Smooth muscle cell of the brain vasculature (primary cell): ENCODE measurements around the gene MLEC.

ENCODE experiments used
- DNase-seq: peaks from one replicate; pipeline ENCODE4 v3.0.0-alpha.2; 2012; ENCODE audit warnings: low read depth, low spot score

Gene MLEC, protein sequence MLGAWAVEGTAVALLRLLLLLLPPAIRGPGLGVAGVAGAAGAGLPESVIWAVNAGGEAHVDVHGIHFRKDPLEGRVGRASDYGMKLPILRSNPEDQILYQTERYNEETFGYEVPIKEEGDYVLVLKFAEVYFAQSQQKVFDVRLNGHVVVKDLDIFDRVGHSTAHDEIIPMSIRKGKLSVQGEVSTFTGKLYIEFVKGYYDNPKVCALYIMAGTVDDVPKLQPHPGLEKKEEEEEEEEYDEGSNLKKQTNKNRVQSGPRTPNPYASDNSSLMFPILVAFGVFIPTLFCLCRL

DNA sequence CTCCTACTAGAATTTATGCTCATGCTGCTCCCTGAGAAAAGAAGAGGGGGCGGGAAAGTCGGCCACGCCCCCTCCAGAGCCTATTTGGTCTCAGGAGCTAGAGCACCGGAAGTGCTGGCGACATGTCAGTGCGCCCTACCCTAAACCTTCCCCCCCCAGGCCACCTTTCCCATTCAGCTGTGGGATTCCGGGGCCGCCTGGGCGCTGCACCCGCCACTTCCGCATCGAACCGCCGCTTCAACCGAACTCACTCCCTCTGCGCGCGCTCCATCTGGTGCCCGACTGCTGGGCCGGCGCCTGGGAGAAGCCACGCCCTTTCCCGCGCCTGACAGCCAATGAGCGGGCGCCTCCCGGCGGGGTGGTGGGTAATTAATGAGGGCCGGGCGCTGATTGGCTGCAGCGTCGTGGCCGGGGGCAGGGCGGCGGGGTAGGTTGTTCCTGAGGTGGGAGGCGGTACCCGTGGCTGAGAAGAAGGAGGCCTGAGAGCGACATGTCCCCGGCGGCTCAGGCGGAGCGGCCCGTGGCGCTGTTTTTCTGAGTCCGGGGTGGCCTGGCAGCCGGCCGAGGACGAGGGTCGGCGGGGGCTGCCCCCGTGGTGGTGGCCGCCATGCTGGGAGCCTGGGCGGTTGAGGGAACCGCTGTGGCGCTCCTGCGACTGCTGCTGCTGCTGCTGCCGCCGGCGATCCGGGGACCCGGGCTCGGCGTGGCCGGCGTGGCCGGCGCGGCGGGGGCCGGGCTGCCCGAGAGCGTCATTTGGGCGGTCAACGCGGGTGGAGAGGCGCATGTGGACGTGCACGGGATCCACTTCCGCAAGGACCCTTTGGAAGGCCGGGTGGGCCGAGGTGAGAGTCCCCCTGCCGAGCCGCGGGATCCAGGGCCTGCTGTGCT, at the start of gene MLEC:
Gene MLEC (plus strand): TSS at position 460 of the 888 bp plus-strand sequence. CDS start 148 bp downstream, at position 608.
- DNase-seq = peak; percentile 94

DNA sequence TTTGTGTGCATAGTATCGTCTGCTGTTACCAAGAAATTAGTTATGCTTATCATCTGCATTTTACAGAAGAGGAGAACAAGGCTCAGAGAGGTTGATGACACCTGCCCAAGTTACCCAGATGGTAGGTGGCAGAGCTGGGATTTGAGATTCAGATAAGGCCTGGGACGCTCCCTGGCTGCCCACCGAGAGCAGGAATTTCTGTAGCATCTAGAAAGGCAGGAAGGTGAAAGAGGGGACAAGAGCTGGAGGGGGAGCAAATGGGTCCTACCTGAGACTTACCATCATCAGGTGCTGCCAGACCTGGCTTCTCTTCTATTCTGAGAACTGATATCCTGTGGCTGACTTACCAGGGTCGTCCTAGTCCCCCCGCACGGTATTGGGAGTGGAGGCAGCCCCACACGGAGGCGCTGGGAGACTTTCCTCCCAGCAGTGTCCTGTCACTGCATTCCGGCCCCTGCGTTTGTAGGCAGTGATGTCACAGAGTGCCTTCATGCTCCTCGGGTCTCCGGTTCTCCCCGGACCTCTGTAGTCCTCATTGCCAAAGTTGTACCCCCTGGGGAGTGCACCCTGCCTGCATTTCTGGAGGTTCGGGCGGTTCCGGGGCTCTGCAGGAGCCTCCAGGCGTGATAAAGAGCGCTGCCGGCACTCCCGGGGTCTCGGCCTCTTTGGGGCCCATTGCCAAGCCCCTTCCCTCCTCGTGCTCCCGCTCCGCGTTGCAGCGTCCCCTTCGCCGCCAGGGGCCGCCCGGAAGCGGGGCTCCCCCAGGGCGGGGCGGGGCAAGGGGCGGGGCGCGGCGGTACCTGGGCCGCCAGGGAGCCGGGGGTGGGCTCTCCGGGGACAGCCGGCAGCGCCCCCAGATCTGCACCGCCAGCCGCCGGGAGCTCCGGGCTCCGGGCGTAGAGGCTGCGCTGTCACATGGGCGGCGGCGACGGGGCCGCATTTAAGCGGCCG, 46.9 kb upstream of the MLEC start, which contains the start of gene CABP1:
Gene CABP1 (plus strand): TSS at position 856 of the 951 bp plus-strand sequence. CDS start 60 bp downstream, at position 916.
- DNase-seq = no peak

DNA sequence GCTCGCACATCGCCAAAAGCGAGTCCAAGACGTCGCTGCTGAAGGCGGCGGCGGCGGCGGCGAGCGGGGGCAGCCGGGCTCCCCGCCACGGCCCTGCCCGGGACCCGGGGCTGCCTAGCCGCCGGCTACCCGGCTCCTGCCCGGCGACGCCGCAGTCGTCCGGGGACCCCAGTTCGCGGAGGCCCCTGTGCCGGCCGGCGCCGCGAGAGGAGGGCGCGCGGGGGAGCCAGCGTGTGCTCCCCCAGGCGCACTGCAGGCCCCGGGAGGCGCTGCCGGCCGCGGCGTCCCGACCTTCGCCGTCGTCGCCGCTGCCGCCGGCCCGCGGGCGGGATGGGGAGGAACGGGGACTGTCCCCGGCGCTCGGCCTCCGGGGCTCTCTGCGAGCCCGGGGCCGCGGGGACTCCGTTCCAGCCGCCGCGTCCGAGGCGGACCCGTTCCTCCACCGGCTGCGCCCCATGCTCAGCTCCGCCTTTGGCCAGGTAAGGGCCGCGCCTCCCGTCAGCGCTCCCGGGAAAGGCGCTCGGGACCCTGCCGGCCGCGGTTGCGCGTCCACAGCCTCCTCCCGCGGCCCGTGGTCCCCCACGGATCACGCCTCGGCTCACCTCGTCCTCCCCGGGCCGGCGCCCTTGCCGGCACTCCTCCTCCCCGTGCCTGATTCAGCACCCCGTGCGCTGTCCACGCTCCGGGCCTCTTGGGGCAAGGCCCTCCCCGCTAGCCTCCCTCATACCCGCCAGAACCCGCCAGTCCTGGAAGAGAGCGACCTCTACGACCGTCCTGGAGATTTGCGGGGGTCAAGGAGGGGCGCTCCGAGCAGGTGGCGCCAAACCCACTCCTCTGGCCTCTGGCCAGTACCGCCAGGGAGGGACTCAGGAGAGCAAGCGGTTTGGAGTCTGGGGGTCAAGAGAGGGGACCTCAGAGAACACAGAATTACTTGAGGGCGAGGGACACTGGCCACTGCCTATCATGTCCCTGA, 45.8 kb upstream of the MLEC start:
- no peak for DNase-seq

DNA sequence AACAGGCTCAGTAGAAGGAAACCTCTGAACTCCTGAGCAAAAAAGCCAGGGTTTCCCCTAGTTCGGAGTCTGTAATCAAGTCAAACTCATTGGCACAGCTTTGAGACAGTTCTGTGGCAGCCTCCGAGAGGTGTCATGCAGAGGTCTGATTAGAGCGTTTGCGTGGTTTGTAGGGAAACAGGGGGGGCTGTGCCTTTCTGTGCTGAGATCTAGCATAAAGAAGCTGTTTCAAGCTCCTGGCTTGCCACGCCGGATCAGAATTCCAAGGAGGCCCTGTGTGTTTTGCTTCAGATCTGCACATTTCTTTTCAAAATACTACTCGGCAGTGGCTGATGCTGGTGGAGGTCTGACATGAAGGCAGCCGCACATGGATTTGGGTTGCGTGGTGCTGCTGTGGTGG, 44.8 kb upstream of the MLEC start:
- DNase-seq = no peak

DNA sequence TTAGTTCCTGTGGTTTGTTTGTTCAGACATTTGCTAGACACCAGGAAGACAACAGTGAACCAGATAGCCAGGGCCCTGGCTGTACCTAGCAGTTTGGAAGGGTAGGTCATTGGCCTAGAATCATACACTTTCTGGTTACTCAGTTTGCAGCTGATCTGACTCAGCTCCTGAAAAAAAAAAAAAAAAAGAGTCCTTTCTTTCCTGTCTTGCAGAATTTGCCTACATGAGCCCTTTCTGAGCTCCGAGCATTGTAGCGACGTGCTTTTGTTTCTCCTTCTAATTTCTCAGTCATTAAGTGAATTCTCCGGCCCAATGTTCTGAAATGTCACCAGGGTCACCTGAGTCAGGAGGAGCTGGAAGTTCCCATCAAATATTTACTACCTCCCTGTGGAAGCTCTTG, 44.1 kb upstream of the MLEC start:
- no peak for DNase-seq

DNA sequence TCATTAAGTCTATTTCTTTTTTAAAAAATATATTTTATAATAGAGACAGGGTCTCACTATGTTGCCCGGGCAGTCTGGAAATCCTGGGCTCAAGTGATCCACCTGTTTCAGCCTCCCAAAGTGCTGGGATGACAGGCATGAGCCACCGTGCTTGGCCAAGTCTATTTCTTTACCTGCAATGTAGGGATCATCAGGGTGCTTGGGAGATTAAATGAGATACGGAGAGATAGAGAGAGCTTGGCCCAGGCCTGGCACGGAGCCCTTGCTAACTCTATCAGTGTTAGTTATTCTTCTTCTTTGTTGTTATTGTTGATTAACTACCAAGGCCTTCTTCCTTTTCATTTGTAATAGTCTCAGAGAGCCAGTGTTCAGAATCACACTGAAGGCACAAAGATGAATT, 43.4 kb upstream of the MLEC start:
- no peak for DNase-seq

DNA sequence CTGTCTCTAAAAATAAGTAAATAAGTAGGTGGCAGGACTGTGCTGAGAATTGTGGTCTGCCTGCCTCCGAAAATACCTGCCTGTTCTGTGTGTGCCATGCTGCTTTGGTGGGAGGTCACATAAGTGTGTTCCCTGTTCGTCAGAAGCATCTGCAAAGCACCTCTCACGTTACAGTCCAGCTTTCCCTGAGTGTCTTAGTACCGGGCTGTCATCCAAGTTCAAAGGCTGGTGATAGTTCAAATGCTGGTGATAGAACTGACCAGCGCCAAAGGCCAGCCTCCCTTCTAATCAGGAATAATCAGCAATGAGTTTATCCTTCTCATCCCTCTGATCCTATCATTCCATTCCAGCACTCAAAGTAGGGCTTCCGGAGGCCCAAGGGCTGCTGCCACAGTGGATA, 40.9 kb upstream of the MLEC start:
- DNase-seq = no peak

DNA sequence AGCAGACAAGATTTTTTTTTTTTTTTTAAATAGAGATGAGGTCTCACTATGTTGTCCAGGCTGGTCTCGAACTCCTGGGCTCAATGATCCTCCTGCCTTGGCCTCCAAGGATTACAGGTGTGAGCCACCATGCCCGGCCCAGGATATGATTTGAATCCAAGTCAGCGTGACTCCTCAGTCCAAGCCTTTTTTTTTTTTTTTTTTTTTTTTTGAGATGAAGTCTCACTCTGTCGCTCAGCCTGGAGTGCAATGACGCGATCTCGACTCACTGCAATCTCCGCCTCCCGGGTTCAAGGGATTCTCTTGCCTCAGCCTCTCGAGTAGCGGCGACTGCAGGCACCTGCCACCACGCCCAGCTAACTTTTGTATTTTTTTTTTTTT, 39.6 kb upstream of the MLEC start:
- DNase-seq = no peak

DNA sequence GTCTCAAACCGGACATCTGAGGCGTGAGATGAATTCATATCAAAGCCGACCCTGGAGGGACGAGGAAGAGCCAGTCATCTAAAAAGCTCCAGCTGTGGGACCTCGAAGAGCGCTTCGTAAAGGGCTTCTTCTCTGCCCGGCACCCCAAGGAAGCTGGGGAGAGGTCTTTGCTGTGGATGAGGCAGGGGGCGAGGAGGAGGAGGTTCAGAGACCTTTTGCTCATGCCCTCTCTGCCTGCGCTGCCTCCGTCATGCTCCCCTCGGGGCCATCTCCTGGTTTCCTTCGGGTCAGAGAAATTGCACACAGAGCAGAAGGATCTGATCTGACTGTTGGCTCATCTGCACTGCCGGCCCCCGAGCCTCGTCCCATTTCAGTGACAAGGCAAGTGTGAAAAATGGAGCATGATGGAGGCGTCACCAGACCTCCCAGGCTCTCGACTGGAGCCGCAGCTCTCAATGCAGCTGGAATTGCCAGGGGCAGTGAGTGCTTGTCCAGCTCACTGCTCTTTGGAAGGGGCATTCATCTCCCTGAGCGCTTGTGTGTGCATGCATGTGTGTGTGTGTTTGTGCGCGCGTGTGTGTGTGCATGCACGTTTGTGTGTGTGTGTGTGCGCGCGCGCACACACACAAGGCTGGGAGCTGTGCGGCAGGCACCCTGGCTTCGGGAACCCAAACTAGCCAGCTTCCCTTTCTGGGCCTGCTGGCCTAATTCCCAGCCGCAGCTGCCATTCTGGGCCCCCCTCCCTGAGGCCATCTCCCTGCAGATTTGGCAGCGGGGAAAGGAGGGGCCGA, 37.3 kb upstream of the MLEC start:
- no peak for DNase-seq

DNA sequence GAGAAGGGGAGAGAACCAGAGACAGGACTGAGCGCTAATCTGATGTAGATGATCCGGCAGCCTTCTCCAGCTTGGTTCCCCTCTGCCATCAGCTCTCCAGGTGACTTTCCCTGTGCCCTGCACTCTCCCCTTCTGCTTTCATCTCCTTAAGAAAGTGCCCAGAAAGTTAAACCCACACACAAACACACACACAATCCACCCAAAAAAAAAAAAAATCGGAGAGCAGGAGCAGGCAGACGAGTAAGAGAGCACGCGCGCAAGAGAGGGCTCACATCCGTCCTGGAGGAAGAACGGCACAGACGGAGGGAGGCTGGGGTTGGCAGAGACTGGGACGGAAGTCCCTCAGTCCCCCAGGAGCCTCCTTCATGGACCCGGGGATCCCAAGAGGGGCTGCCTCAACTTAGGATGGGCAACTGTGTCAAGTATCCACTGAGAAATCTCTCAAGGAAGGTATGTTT, 36.7 kb upstream of the MLEC start:
- DNase-seq = no peak

DNA sequence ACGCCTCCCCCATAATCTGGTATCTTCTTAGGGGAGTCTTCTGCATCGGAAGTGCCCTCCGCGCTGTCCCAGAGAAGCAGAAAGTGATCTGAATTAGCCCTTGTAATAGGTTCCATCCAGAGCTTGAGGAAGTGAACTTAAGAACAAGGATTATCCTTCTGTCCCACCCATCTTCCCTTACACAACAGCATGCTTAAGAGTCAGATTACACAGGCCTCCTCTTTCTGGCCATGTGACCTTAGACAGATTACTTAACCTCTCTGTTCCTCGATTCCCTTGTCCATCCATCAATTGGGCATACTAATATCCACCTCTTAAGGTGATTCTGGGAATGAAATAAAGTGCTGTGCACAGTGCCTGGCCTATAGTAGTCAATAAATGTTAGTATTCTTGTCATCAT, 35.1 kb upstream of the MLEC start:
- no peak for DNase-seq

DNA sequence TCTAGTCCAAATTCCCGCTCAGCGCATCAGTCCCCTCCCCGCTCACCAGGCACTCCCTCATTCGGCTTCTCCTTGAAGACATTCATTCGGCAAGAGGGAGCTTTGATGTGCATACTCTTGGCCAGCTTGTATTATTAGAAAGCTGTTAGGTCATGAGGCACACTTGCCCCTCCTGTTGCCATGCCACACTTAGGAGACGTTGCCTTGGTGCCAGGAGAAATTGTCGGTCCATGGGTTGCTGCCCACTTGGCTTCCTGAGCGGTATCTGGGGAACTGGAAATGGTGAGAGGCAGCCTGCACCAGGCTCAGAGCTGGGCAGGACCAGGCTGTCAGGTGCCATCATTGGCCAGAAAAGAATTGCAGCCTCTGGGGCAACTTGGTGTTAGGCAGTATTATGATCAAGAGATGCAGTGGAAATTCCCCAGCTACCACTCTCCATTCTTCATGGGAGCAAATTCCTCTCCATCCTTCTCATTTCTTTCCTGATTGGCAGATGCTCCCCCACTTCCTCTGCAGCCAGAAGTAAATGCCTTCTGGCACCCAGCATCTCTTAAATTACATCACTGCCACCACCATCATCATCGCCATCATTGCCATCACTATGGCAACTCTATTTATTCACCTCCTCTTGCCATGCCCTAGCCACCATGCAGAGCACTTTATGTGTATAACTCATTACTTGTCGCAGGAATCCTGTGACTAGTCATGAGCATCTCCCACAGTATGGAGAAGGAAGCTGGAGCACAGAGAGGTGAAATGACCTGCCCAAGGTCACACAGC, 34.1 kb upstream of the MLEC start:
- no peak for DNase-seq

DNA sequence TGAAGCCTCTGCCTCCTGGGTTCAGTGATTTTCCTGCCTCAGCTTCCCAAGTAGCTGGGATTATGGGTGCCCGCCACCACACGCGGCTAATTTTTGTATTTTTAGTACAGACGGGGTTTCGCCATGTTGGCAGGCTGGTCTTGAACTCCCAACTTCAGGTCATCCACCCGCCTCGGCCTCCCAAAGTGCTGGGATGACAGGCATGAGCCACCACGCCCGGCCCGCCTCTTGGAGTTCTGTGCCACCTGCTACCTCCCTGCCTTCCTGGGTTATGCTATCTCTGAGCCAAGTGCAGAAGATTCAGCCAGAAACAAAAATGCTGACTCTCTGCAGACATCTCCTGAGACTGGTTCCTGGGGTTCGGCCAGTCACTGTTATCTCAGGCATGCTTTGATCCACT, 33.3 kb upstream of the MLEC start:
- no peak for DNase-seq

DNA sequence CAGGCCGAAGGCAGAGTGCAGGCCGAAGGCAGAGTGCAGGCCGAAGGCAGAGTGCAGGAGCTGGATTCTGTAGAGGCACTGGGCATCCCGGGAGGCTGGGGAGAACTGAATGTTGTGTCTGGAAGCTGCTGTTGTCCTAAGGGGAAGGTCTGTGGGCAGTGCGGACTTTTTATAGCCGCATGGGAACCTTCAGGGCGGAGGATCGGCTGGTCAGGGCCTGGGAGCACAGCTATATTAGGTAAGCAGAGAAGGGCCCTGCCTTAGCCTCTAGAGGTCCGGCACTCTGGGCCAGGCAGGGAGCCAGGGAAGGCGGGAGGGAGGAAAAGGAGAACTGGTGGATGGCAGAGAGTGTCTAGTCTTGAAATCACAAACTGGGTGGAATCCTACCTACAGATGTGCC, 32.3 kb upstream of the MLEC start:
- DNase-seq = no peak

DNA sequence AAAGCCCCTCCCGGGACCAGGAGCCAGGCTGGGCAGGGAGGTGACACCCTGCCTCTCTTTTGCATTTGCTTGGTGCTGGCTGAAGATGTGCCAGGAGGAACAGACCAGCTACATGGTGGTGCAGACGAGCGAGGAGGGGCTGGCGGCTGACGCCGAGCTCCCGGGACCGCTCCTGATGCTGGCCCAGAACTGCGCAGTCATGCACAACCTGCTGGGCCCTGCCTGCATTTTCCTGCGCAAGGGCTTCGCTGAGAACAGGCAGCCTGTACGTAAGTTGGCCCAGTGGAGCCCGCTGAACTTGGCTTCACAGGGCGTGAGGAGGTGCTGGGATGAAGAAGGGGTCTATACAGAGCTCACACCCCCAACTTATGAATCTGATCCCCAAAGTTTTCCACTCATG, 30.9 kb upstream of the MLEC start:
- DNase-seq = no peak

DNA sequence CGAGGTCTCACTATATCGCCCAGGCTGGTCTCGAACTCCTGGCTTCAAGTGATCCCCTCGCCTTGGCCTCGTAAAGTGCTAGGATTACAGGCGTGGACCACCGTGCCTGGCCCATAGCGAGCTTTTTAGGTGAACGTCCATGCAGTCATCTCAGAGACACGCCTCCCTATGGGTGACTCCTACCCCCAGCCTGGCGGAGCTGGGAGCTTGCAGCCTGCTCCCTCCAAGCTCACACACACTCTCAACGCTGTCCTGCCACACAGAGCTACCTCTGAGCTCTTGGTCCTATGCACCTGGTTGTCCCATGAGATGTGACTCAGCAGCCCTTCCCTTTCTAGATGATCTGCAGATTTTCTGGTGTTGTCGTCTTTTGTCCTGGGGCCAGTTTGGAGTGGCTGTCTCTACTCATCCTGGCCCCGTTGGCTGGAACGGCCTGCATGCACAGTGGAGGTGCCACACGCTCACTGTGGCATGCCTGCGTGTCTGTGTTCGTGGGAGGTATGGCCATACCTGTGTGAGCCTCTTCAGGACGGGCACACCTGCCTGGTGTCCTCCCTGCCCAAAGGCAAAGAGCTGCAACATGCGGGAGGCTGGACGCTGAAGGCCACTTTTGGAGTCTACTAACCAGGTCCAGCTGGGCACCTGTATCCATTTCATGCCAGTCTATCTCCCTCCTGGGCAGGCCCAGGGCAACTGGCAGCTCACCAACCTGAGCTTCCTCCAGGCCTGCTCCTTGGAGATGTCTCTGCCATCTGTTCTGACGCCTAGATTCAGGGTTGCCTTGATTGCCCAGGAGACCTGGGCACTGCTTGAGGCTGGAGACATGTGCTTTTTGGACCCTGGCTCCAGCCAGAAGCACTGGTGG, 28.4 kb upstream of the MLEC start:
- DNase-seq = no peak

DNA sequence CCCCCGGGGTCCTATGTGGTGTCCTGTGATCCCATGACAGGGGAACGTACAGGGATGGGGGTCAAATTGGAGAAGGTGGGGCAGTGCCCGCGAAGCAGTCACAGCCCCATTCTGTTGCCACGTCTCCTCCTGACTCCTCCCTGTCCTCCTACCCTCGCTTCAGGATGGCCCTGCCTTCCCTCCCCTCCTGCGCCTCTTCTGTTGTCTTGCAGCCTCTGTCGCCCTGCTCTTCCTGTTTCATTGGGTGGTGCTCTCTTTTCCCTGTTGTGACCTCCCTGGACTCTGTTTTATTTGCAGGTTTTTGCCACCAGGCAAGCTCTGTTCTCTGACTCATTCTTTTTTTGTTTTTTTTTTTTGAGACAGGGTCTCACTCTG, 27.8 kb upstream of the MLEC start:
- DNase-seq = no peak

DNA sequence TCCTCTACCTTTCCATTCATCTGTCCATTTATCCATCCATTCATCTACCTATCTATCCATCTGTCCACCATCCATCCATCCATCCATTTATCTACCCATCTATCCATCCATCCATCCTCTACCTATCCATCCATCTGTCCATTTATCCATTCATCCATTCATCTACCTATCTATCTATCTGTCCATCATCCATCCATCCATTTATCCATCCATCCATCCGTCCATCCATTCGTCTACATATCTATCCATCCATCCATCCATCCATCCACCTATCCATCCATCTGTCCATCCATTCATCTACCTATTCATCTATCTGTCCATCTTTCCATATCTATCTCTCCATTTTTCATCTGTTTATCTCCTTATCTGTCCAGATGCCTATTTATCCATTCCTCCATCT, 25.5 kb upstream of the MLEC start:
- no peak for DNase-seq
